Stimulated activated CD8-positive, alpha-beta memory T cell treated with anti-CD3 and anti-CD28 coated beads, Interleukin-12 subunit alpha, Interleukin-12 subunit beta, amount 100 ng/mL, for 24 hours (primary cell): ENCODE data around the gene COL25A1.

Source experiments
- DNase-seq: peaks from one replicate; pipeline ENCODE4 v3.0.0-alpha.2; 2020; ENCODE audit errors: extremely low read depth

The COL25A1 gene

DNA sequence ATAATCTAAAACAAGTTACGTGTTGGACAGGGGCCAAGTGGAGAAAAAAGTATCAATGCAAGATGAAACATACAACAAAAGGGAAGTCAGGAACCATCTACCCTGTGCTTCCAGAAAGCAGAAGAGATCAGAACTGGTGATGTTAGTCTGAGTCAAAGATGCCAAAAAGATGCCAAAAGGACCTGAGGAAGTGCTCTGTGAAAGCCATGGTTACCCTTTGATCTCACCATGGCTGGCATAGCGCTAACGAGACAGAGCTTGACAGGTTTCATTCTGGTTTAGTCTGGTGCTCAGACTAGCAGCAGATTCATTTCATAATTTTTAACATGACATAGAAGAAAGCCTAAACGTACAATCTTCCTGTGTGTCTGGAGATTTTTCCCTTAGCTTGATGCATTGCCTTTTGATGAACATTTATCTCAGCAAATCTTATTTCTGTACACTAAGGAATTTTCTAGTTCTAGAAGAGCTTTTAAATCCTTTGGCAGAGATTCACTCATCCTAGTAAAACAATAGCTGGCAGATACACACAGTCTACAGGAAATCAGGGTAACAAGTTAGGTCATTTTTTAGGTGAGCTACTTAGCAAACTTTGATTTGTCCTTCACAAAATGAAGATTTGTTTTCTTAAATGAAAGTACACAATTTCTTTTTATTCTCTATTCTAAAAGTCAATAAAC is 87.7 kb downstream of the COL25A1 start:
- no peak for DNase-seq

- no peak for DNase-seq
Observed at GRCh38 chr4:109213056-109213455, 89.4 kb downstream of the COL25A1 start.

GRCh38 chr4:109211671-109212070 is 90.8 kb downstream of the COL25A1 start:
- no peak for DNase-seq

DNA sequence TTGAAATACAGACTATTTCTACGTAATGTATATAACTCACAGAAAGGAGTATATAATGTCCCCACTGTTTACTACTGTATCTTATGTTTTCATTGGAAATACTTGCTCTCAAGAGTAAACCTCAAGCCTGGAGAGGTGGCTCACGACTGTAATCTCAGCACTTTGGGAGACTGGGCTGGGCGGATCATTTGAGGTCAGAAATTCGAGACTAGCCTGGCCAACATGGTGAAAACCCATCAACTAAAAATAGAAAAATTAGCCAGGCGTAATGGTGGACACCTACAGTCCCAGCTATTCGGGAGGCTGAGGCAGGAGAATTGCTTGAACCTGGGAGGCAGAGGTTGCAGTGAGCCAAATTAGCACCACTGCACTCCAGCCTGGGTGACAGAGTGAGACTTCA is 92.8 kb downstream of the COL25A1 start:
- DNase-seq, result no peak

- no peak for DNase-seq
Observed at GRCh38 chr4:109207898-109208297, 94.6 kb downstream of the COL25A1 start.

DNA sequence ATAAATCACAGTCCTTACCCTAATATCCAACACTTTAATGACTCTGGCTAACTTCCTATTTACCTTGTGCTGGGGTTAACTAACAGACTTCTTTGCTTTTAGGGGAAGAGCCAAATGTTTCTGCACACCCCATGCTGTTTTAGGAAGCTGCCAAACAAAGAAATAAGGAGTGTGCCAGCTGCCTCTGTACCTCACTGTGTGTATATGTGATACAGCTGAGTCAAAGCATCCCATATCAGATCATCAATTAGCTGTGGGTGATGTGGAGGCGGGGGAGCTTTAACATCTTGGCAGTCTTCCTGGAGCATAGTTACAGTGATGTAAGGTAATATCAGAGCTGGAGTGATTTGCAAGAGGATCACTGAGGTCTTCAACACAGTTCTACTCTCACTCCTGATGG is 95.4 kb downstream of the COL25A1 start:
- no peak for DNase-seq

GRCh38 chr4:109206620-109207019 is 95.8 kb downstream of the COL25A1 start:
- no peak for DNase-seq

DNA sequence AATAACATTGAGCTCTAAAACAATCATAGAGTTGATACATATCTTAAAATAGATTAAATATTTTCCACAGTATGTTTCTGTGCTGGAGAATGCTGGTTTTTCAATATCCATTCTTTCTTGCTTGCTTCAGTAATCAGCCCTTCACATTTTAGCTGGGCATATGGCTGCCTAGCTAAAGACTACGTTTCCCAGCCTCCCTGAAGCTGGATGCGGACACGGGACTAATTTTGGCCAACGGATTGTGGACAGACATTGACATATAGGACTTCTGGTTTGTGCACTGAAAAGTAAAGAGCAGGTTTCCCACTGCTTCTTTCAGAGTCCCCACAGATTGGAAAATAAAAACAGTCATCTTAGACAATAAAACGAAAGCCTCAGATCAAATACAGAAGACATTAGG is 97.3 kb downstream of the COL25A1 start:
- DNase-seq, result no peak

GRCh38 chr4:109199585-109199984 is 102.9 kb downstream of the COL25A1 start:
- no peak for DNase-seq

DNA sequence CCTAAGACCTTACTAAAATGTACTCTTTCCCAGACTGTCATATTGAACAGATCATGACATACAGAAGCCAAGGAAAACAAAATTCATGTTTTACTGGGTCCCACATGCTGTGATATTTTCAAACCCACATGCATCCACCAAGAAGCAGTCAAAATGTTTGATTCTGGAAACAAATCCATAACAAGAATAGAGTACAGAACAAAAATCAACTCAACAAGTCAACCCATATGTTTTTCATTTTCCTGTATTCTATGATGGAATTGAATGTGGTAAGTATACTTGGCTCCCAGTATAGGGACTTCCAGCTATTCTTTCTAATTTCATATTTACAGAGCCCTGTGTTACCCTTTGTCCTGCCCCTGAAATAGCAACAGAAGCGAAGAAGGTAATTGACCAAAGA is 106.8 kb downstream of the COL25A1 start:
- no peak for DNase-seq

- DNase-seq, result no peak
Observed at GRCh38 chr4:109191216-109191615, 111.2 kb downstream of the COL25A1 start.

DNA sequence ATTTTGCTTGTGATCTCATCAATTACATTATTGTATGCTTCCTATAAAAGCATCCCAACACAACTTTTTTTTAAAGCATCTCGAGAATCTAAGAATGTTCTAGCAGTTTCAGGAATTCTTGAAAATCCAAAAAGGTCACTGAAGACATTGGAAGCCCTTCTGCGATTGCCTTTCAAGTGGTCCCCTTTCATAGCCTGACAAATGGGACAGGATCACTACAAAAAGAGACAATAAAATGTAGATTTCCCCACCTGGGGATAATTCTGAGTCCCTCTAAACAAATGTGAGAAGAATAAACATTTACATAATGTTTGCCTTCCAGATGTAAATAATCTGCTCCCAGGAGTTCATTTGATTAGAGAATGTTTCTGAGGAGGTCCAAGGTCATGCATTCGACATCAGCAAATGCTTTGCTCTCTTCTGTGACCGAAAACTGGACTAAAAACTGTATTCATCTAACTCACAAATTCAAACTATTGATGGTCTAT is 116.0 kb downstream of the COL25A1 start:
- no peak for DNase-seq

- no peak for DNase-seq
Observed at GRCh38 chr4:109185951-109186350, 116.5 kb downstream of the COL25A1 start.

- DNase-seq, result no peak
Observed at GRCh38 chr4:109185548-109185947, 116.9 kb downstream of the COL25A1 start.

GRCh38 chr4:109184491-109184961 is 117.9 kb downstream of the COL25A1 start:
- DNase-seq, result no peak

DNA sequence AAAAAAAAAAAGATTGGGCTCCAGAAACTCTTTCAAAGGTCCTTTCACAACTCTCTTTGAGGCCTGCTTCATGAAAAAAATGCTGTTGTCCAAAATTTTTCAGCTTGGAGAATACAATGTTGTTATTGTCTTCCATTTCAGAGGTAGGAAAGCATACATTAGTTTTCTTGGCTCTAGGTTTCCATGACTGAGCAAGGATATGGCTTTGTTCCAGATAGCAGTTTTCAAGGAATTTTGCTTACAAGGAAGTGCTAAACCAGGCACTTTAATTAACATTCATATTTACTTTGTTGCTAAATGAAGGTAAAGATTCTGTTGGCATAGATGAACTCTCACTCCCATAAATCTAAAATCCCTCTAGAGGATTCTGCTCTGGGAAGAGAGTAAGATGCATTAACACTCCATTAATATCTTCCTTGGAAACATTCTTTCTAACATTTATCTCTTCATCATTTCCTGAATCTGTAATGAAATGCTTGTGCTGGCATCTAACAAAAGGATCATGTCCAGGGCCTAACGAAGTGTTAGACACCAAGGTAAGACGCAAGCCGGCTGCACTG is 118.4 kb downstream of the COL25A1 start:
- no peak for DNase-seq

DNA sequence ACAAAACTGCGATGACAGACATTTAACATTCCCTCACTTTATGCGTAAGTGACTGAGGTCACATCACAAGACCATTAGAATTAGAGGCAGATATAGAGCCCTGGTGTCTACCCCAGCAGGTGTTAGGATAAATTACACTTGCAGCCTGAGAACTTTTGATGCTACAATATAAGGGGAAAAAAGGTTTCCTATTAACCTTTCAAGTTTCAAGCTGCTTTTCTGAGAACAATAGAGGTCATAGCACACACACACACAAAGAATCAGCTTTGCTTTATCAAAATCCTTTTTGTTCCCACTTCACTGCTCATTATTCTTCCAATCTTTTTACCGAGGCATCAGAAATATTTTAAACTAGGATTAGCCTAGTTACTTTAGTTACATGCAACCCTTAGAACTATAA is 119.8 kb downstream of the COL25A1 start:
- DNase-seq, result no peak

DNA sequence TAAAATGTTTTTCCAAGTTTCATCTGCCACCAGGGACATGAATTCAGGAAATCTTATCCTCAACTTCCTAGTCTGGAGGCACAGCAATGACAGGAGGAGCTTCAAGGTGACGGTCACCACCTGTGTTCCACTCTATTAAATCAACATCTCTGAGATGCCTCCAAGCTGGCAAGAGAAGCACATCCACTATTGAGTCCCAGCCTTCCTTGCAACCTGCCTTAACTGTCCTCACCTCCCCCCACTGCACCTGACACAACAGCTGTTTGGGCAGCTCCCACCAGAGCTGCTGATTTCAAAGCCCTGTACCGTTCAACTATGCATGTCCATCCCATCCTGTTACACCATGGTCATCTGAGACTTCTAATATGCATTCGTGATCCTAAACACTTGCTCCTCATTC is 123.4 kb downstream of the COL25A1 start:
- DNase-seq, result no peak

DNA sequence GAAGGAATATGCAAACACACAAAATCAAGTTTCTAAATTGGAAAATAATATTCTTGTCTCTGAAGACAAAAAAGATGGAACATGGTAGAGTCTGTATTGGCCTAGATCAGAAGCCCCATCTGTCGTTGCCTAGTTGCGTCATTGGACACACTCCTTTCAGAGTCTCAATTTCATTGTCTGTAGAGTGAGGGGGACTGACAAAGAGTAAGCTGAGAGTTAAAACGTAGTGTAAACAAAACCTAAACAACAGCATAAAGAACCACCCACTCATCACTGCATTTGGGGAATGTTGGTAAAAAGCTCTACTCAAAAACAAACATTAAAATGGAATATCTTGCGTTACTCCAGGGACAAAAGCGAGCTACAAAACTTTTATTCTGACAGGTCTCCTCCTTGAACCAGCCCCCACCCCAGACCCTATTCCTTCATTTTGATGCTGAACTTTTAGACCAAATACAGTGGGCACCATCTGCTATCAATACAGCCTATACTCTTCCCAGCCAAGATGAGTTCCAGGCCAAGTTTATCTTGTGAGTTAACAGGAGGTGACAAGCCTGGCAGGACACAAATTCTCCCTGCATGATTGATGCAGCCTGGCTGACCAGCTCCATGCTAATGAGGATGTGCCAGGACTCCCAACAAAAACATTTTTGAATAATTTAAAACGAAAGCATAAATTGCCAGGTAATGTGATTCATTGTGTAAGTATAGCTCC is 125.2 kb downstream of the COL25A1 start:
- DNase-seq, result no peak

DNA sequence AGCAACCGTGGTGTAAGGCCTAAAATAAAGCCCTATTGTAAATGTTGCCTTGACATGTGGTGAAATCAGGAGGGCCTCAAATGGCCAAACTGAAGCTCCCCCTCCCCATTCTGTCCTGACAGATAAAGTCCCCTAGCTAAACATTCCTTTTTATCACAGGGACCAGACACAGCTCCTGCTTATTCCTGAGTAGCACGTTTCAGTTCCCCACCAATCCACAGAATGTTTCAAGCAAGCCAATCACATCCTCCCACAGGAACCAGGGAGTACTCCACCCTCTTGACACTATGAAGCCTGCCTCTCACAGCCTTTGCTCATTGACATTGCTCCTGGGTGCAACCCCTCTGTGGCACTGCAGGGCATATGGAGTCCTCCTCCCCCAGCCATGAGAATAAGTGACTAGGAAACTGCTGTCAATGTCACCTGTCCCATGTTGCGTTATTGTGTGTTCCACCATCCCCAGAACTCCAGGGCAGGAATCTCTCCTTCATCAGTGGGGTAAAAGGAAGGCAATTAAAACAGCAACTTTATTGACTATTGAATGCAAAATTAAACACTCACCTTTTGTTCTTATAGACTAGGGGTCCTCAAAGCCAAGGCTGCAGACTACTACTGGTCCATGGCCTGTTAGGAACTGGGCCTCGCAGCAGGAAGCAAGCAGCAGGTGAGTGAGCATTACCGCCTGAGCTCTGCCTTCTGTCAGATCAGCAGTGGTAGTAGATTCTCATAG is 128.1 kb downstream of the COL25A1 start:
- no peak for DNase-seq

DNA sequence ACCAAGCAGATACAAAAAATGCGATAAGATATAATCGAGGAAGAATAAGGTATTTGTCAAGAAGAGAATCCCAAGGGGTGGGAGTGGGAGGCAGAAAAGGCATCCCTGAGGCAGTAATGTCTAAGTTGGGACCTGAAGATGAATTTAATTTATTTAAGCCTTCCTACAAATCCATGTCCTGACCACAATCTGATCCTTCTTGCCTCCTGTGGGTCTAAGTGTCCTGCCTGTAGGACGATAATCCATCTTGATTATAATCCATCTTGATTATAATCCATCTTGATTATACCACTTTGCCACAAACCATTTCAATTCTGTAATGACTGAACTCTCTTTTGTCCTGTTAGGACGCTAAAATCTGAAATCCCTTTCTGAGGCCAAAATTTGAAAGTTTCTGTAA is 130.2 kb downstream of the COL25A1 start:
- DNase-seq, result no peak

DNA sequence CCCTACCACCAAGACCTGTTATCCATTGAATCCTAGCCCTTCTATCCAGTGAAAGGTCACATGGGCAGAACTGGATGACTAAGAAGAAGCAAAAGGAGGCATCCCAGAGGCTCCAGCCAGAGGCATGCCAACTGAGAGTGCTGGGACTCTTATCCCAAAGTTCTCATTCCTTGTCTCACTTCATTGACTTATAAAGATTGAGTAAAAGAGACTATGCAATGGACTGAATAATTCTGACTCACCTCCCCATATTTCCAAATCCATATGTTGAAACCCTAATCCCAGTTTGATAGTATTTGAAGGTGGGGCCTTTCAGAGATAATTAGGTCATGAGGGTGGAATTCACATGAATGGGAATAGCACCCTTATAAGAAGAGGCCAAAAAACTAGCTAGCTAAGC is 131.4 kb downstream of the COL25A1 start:
- no peak for DNase-seq
